ENCODE results near the gene MED14.

Gene MED14

GRCh38 chrX:40651620-40652223 is 83.6 kb downstream of the MED14 start:
- peaks cover 0 to 11% (median 7%) of the 10 kb centered on the region in 4 experiments for H3K4me1 ChIP-seq (ENCODE audit: control extremely low read depth in 1 of 4, control insufficient read depth in 4 of 4, insufficient read depth in 4 of 4, low read length in 3 of 4)
- H3K36me3 ChIP-seq (ENCODE audit: control insufficient read depth in 4 of 4, insufficient read depth in 4 of 4, low read length in 3 of 4) = peaks cover 3 to 25% (median 10%) of the 10 kb centered on the region in 4 experiments
- WGBS (ENCODE audit: insufficient coverage) = 0% methylated on average over 1 of the region's 3 CpGs
- no peak overlapping the region for H3K4me3 ChIP-seq (ENCODE audit: control insufficient read depth in 1 of 7, extremely low read depth in 1 of 7, insufficient read depth in 4 of 7, low read depth in 2 of 7, low read length in 6 of 7)
- H3K27me3 ChIP-seq (replicated peaks in 2 of 5; ENCODE audit: control insufficient read depth in 4 of 5, insufficient read depth in 5 of 5, low read length in 4 of 5) = peaks cover 0 to 5% (median 0%) of the 10 kb centered on the region in 5 experiments
- no peaks in the 10 kb centered on the region for H3K9me3 ChIP-seq (ENCODE audit: control extremely low read depth in 1 of 5, control insufficient read depth in 4 of 5, insufficient read depth in 2 of 5, low read depth in 1 of 5, low read length in 4 of 5)
- ChIA-PET POLR2A (no interaction called here), CTCF (interaction anchor here (0.7 to 2.2 kb wide), 9 partner anchors 12 to 445 kb away, joined by 3 to 9 read pairs (median 4); no protein-coding TSS in a partner anchor)
- DNase-seq = peak; percentile 61 to 90 (median 82)
- no peak overlapping the region for H3K27ac ChIP-seq (ENCODE audit: insufficient read depth in 1 of 2, low read depth in 1 of 2, low read length in 2 of 2, poor library complexity in 1 of 2, severe bottlenecking in 2 of 2)

GRCh38 chrX:40647307-40648197 is 87.8 kb downstream of the MED14 start, which contains the start of gene CXorf38:
Gene CXorf38, minus strand, starts transcription at chrX:40647561. Its CDS starts 41 bp downstream, at chrX:40647520.
- H3K36me3 ChIP-seq (ENCODE audit: control insufficient read depth in 4 of 4, insufficient read depth in 4 of 4, low read length in 3 of 4) = peaks cover 0 to 2% (median 1%) of the 10 kb centered on the region in 4 experiments
- H3K27ac ChIP-seq (ENCODE audit: insufficient read depth in 1 of 2, low read depth in 1 of 2, low read length in 2 of 2, poor library complexity in 1 of 2, severe bottlenecking in 2 of 2) = peak within 1 kb of the TSS; percentile 64 to 85
- H3K27me3 ChIP-seq (replicated peaks in 2 of 5; ENCODE audit: control insufficient read depth in 4 of 5, insufficient read depth in 5 of 5, low read length in 4 of 5) = peaks cover 0 to 12% (median 0%) of the 10 kb centered on the region in 5 experiments
- peak within 1 kb of the TSS; percentile 52 to 88 (median 76) for H3K4me3 ChIP-seq (ENCODE audit: control insufficient read depth in 1 of 7, extremely low read depth in 1 of 7, insufficient read depth in 4 of 7, low read depth in 2 of 7, low read length in 6 of 7)
- H3K9me3 ChIP-seq (ENCODE audit: control extremely low read depth in 1 of 5, control insufficient read depth in 4 of 5, insufficient read depth in 2 of 5, low read depth in 1 of 5, low read length in 4 of 5) = no peaks in the 10 kb centered on the region
- ChIA-PET POLR2A (no interaction called here), CTCF (interaction anchor here (2.1 kb wide), 1 partner anchor 104 kb away, joined by 7 read pairs; no protein-coding TSS in a partner anchor)
- peak; percentile 84 to 94 (median 91) for DNase-seq
- 7% methylated on average over 64 of the region's 66 CpGs for WGBS (ENCODE audit: insufficient coverage)
- H3K4me1 ChIP-seq (ENCODE audit: control extremely low read depth in 1 of 4, control insufficient read depth in 4 of 4, insufficient read depth in 4 of 4, low read length in 3 of 4) = peaks cover 0 to 36% (median 33%) of the 10 kb centered on the region in 4 experiments

- 13% methylated on average over 26 of the region's 33 CpGs for WGBS (ENCODE audit: insufficient coverage)
- peaks cover 0 to 40% (median 33%) of the 10 kb centered on the region in 4 experiments for H3K4me1 ChIP-seq (ENCODE audit: control extremely low read depth in 1 of 4, control insufficient read depth in 4 of 4, insufficient read depth in 4 of 4, low read length in 3 of 4)
- ChIA-PET CTCF (interaction anchor here (2.1 kb wide), 1 partner anchor 103 kb away, joined by 7 read pairs; no protein-coding TSS in a partner anchor), POLR2A (interaction anchor here (0.6 to 0.7 kb wide), 2 partner anchors 438 to 469 kb away, joined by 3 to 12 read pairs; partner anchors contain the start of gene USP9X)
- peak overlapping the region; percentile 30 to 66 for H3K27ac ChIP-seq (ENCODE audit: insufficient read depth in 1 of 2, low read depth in 1 of 2, low read length in 2 of 2, poor library complexity in 1 of 2, severe bottlenecking in 2 of 2)
- peaks cover 0 to 12% (median 0%) of the 10 kb centered on the region in 5 experiments for H3K27me3 ChIP-seq (replicated peaks in 2 of 5; ENCODE audit: control insufficient read depth in 4 of 5, insufficient read depth in 5 of 5, low read length in 4 of 5)
- no peaks in the 10 kb centered on the region for H3K9me3 ChIP-seq (ENCODE audit: control extremely low read depth in 1 of 5, control insufficient read depth in 4 of 5, insufficient read depth in 2 of 5, low read depth in 1 of 5, low read length in 4 of 5)
- DNase-seq = peak in 2 of 3 donors; percentile 40 to 59
- H3K4me3 ChIP-seq (ENCODE audit: control insufficient read depth in 1 of 7, extremely low read depth in 1 of 7, insufficient read depth in 4 of 7, low read depth in 2 of 7, low read length in 6 of 7) = peak overlapping the region; percentile 52 to 88 (median 76)
- peaks cover 0 to 9% (median 2%) of the 10 kb centered on the region in 4 experiments for H3K36me3 ChIP-seq (ENCODE audit: control insufficient read depth in 4 of 4, insufficient read depth in 4 of 4, low read length in 3 of 4)
Measured at GRCh38 chrX:40646489-40647306, 88.6 kb downstream of the MED14 start.

GRCh38 chrX:40644821-40645358 is 90.5 kb downstream of the MED14 start:
- H3K36me3 ChIP-seq (ENCODE audit: control insufficient read depth in 4 of 4, insufficient read depth in 4 of 4, low read length in 3 of 4) = peaks cover 1 to 12% (median 5%) of the 10 kb centered on the region in 4 experiments
- H3K9me3 ChIP-seq (ENCODE audit: control extremely low read depth in 1 of 5, control insufficient read depth in 4 of 5, insufficient read depth in 2 of 5, low read depth in 1 of 5, low read length in 4 of 5) = no peaks in the 10 kb centered on the region
- CTCF ChIA-PET = no interaction called here
- peak overlapping the region; percentile 31 to 75 (median 58) for H3K4me3 ChIP-seq (ENCODE audit: control insufficient read depth in 1 of 7, extremely low read depth in 1 of 7, insufficient read depth in 4 of 7, low read depth in 2 of 7, low read length in 6 of 7)
- H3K27me3 ChIP-seq (replicated peaks in 2 of 5; ENCODE audit: control insufficient read depth in 4 of 5, insufficient read depth in 5 of 5, low read length in 4 of 5) = peaks cover 0 to 13% (median 0%) of the 10 kb centered on the region in 5 experiments
- peak overlapping the region in 1 of 2 experiments; percentile 77 for H3K27ac ChIP-seq (ENCODE audit: insufficient read depth in 1 of 2, low read depth in 1 of 2, low read length in 2 of 2, poor library complexity in 1 of 2, severe bottlenecking in 2 of 2)
- POLR2A ChIA-PET = no interaction called here
- peaks cover 0 to 40% (median 33%) of the 10 kb centered on the region in 4 experiments for H3K4me1 ChIP-seq (ENCODE audit: control extremely low read depth in 1 of 4, control insufficient read depth in 4 of 4, insufficient read depth in 4 of 4, low read length in 3 of 4)
- WGBS (ENCODE audit: insufficient coverage) = 11% methylated on average over 4 of the region's 4 CpGs
- peak; percentile 45 to 78 (median 75) for DNase-seq

- H3K9me3 ChIP-seq (ENCODE audit: control extremely low read depth in 1 of 5, control insufficient read depth in 4 of 5, insufficient read depth in 2 of 5, low read depth in 1 of 5, low read length in 4 of 5) = no peaks in the 10 kb centered on the region
- peak overlapping the region in 1 of 2 experiments; percentile 77 for H3K27ac ChIP-seq (ENCODE audit: insufficient read depth in 1 of 2, low read depth in 1 of 2, low read length in 2 of 2, poor library complexity in 1 of 2, severe bottlenecking in 2 of 2)
- H3K4me1 ChIP-seq (ENCODE audit: control extremely low read depth in 1 of 4, control insufficient read depth in 4 of 4, insufficient read depth in 4 of 4, low read length in 3 of 4) = peaks cover 0 to 40% (median 33%) of the 10 kb centered on the region in 4 experiments
- 0% methylated on average over 1 of the region's 5 CpGs for WGBS (ENCODE audit: insufficient coverage)
- H3K36me3 ChIP-seq (ENCODE audit: control insufficient read depth in 4 of 4, insufficient read depth in 4 of 4, low read length in 3 of 4) = peaks cover 2 to 18% (median 5%) of the 10 kb centered on the region in 4 experiments
- H3K4me3 ChIP-seq (ENCODE audit: control insufficient read depth in 1 of 7, extremely low read depth in 1 of 7, insufficient read depth in 4 of 7, low read depth in 2 of 7, low read length in 6 of 7) = peak overlapping the region in 4 of 7 experiments; percentile 58 to 75 (median 66)
- H3K27me3 ChIP-seq (replicated peaks in 2 of 5; ENCODE audit: control insufficient read depth in 4 of 5, insufficient read depth in 5 of 5, low read length in 4 of 5) = peaks cover 0 to 16% (median 0%) of the 10 kb centered on the region in 5 experiments
- CTCF ChIA-PET = interaction anchor here (1.4 kb wide), 1 partner anchor 102 kb away, joined by 3 read pairs; no protein-coding TSS in a partner anchor
- DNase-seq = peak; percentile 35 to 83 (median 74)
- POLR2A ChIA-PET = interaction anchor here (0.6 kb wide), 1 partner anchor 504 kb away, joined by 3 read pairs; no protein-coding TSS in a partner anchor
Measured at GRCh38 chrX:40644176-40644575, 91.2 kb downstream of the MED14 start.

- no peak overlapping the region for H3K4me3 ChIP-seq (ENCODE audit: control insufficient read depth in 1 of 7, extremely low read depth in 1 of 7, insufficient read depth in 4 of 7, low read depth in 2 of 7, low read length in 6 of 7)
- CTCF ChIA-PET = no interaction called here
- peaks cover 0 to 24% (median 0%) of the 10 kb centered on the region in 5 experiments for H3K27me3 ChIP-seq (replicated peaks in 2 of 5; ENCODE audit: control insufficient read depth in 4 of 5, insufficient read depth in 5 of 5, low read length in 4 of 5)
- H3K27ac ChIP-seq (ENCODE audit: insufficient read depth in 1 of 2, low read depth in 1 of 2, low read length in 2 of 2, poor library complexity in 1 of 2, severe bottlenecking in 2 of 2) = no peak overlapping the region
- WGBS (ENCODE audit: insufficient coverage) = 100% methylated on average over 1 of the region's 3 CpGs
- POLR2A ChIA-PET = no interaction called here
- no peaks in the 10 kb centered on the region for H3K9me3 ChIP-seq (ENCODE audit: control extremely low read depth in 1 of 5, control insufficient read depth in 4 of 5, insufficient read depth in 2 of 5, low read depth in 1 of 5, low read length in 4 of 5)
- H3K36me3 ChIP-seq (ENCODE audit: control insufficient read depth in 4 of 4, insufficient read depth in 4 of 4, low read length in 3 of 4) = peaks cover 5 to 67% (median 37%) of the 10 kb centered on the region in 4 experiments
- no peak for DNase-seq
- peaks cover 0 to 6% (median 0%) of the 10 kb centered on the region in 4 experiments for H3K4me1 ChIP-seq (ENCODE audit: control extremely low read depth in 1 of 4, control insufficient read depth in 4 of 4, insufficient read depth in 4 of 4, low read length in 3 of 4)
Measured at GRCh38 chrX:40637687-40638086, 97.7 kb downstream of the MED14 start.
